Activated T-cell treated with anti-CD3 and anti-CD28 coated beads for 48 hours (primary cell): Measurements from ENCODE around the gene FHAD1.

Experiments used
- DNase-seq: peaks from one replicate; pipeline ENCODE4 v3.0.0-alpha.2; 2020; ENCODE audit warnings: low read depth

Gene FHAD1

DNA sequence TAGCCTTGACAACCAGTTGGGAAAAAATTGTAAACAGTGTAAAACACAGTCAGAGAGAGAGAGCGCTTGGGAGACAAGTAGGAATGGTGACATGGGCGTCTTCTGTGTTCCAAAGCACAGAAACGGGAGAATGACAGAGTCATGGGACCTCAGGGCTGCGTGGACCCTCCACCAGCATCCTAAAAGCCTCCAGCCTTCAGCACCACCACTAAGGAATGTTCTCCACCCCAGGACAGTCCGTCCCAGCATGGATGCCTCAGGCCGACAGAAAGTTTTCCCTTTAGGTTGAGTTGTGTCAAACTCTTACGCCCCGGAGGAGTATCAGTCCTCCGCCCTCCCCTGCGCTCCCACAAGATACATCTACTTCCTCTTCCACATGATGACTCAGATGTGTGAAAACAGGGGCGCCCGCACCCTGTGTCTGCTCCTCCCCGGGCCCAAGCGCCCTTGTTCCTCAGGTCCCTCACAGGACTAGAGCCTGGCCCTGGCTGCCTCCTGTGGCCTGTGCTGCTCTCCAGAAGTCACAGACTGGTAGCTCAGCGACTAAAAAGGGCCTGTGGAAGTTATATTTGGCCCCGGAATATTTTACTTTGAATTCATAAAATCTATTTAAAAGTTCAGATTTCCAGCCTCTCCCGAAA lies 98.8 kb downstream of the FHAD1 start:
- DNase-seq, result peak; percentile 37

DNA sequence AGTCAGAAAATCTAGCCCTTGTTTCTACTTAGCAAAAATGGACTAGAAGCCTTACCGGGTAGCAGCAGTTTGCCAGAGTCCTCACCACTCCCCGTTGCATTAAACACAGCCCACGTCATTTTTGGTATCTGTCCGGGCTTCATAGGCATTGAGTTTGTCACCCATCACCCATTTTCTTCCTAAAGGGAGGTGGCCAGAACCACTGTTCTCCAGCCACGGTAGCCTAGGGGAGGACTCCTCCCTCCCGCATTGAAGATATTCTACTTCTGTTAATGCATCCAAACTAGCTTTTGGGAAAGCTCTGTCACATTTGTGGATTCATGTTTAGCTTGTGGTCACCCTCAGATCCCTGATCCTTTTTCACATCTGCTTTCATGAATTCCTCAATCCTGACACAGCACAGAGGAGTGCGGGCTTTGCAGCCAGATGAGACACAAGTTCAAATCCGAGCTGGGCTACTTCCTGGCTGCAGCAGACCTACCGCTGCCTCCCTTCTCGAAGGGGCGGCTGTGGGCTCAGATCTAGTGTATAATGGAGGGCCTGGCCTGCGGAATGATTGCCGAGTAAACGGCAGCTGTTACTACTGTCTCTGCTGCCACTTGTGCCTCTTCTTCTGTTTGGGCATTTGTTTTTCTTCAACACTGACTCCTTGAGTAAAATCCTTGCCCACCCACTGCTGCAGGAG lies 99.5 kb downstream of the FHAD1 start:
- DNase-seq, result no peak

DNA sequence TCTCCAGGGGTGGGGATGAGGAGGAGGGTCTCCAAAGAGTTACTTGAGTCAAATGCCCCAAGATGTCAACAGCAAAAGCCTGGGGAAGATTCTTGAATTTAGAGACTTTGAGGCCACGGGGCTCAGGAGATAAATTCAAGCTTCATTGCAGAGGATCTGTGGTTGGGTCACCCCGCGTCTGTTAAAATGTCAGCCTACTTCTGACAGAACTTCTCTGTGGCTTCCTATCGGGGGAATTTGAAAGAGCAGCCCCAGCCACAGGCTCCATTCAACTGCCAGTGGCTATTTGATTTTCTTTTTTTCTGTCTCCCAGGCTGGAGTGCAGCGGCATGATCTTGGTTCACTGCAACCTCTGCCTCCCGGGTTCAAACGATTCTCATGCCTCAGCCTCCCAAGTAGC lies 100.2 kb downstream of the FHAD1 start:
- no peak for DNase-seq

DNA sequence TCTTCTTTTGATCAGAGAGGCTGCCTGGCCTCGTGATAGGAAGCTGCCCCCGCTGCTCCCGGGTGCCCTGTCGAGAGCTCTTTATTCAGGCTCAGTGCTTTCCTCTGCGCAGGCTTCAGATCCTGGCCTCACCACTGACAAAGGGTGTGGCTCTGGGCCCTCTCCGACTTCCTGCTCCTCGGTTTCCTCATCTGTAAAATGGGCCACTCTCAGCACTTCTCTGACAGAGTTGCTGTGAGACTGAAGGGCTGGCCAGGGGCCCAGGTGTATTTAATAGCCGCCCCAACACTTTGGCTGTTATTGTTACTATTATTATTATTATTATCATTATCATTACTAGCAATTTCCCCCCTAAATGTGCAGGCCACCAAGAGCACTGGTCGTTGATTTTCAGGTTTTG lies 101.6 kb downstream of the FHAD1 start:
- no peak for DNase-seq

DNA sequence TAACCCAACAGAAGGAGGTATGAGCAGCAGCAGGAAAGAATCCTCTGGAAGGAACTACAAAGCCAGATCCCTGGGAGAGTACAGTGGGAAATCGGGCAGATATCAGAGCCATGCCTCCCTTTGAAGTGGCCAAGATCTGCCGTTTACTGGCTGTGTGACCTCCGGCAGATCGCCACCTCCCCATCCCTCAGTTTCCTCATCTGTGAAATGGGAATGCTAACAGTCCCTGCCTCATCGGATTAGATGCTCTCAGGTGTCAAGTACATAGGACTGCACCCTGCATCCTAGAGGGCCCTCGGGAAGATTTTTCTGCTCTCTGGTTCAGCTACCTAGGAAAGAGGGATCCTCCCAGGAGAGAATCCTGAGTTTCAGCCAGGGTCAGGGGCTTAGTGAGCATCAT lies 102.1 kb downstream of the FHAD1 start:
- no peak for DNase-seq

DNA sequence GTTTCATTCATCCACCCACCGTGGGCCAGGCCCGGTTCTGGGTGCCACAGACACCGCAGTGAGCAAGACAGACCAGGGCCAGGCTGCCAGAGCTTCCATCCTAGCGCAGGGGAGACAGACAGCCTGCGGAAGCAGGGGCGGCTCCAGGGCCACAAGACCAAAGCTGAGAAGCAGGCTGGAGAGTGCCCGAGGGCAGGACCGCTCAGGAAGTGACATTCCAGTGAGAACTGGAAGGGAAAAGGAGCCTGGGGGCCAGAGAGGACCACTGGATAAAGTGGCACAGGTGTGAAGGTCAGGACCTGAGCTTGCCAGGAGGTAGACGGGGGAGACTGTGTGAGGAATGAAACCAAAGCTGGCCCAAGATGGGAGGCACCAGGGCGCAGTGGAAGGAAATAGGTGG lies 103.1 kb downstream of the FHAD1 start:
- DNase-seq, result no peak

DNA sequence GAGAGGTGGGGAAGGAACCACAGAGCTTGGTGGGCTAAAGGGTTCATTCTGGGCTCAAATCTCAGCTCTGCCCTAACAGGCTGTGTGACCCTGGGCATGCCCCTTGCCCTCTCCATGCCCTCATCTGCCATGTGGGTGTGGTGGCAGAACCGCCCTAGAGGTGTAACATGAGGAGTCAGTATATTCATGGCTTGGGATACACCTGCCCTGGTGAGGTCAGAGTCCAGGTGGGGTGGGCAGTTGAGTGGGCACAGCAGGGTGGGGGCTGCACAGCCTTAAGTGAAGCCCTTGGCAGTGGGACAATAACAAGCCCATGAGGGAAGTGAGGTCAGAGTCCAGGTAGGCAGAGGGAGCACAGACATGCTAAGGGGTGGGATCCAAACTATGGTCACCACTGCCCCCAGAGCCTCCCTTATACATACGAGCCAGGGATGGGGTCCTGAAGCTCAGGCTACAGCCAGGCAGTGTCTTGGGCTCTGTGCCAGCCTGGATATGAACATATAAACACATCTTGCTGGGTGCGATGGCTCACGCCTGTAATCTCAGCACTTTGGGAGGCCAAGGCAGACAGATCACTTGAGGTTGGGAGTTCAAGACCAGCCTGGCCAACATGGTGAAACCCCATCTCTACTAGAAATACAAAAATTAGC lies 103.7 kb downstream of the FHAD1 start:
- no peak for DNase-seq

DNA sequence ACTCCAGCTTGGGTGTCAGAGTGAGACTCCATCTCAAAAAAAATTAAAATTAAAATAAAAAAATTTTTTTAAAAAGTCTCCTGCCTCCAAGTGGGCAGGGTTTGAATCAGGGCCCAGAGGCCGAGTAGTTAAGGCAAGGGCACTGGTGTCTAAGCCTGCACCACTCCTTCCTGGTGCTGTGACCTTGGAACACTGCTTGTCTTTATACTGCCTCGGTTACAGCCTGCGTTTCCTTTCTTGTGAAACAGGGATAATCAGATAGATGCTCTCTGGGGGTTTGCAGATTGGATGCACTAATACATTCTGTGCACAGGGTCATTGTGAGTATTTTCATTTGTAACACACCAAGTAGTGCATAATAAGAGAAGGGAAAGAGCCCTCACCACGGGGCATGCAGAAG lies 104.3 kb downstream of the FHAD1 start:
- DNase-seq, result no peak

DNA sequence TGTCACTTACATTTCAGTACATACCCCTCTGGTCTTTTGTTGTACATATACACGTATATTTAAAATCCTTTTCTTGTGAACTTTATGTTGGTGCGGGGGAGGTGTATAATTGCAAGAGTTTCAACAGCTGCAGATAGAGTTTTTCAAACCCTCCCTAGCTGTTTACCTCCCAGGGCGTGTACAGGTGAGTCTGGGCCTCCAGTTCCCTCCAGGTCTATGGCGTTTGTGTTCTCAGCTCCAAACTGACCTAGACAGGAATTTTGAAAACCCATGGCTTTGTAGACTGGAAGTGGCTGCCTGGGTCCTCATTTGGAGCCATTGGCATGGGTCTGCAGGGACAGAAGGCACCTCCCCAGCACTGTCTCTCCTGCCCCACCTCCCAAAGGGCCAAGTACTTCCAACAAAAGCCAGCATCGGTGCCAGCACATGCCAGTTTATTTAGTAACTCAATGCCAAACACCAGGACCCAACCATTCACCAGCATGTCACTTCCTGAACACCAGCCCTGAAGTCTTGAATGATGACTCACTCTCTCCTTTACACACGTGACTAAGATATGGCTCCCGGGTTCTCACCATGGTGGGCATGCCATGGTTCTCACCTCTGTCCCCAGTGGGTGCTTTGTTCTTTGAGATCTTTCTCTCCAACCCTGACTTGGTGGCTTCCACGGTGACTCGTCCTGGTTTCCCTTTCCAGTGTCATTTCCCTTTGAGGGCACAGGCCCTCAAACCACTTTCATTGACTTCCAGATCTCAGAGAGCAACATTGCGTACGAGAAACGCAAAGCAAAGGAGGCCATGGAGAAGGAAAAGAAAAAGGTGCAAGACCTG lies 105.3 kb downstream of the FHAD1 start:
- peak; percentile 41 for DNase-seq

DNA sequence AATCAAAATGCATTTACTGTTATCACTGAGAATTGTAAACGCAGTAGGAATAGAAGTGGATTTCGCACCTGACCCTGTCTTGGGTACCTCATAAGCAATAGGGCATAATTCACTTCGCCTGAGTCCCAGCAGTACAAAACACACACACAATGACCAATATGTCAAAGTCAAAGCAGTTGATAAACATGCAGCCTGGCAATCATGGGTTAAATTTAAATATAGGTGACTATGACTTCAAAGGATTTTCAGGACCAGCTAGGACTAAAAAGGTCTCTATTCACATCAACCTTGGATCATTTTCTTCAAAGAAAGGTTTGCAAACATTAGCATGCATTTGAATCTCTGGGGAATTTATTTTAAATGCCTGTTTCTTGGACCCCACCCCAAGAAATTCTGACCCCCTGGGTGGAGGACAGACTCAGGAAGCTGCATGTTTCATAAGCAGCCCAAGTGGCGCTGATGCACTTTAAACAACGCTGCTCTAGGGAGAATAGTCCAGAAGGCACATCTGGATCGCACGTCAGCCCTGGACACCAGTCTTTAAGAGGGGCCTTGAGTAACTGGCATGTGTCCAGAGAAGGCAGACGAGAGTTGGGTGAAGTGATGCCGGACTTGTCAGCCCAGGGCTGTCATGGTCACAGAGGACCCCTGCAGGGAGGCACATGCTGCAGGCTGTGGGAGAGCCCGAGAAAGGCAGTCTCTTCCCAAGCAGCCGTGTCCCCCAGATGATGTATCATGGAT lies 107.0 kb downstream of the FHAD1 start:
- DNase-seq, result no peak

DNA sequence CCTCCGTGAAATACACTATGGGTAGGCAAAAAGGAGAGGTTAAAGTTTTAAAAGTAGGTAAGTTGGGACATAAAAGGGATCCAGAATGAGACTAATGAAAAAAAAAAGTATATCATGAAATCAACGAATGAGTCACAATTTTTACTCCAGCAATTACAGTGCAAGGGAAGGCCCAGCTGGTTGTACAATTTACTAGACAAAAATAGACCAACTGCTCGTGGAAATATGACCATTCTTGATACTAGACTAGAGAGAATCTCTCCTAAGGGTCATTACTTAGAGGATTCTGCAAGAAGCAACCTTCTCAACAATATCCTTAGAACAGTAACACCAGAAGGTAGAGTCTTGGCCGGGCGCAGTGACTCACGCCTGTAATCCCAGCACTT lies 107.5 kb downstream of the FHAD1 start:
- no peak for DNase-seq

DNA sequence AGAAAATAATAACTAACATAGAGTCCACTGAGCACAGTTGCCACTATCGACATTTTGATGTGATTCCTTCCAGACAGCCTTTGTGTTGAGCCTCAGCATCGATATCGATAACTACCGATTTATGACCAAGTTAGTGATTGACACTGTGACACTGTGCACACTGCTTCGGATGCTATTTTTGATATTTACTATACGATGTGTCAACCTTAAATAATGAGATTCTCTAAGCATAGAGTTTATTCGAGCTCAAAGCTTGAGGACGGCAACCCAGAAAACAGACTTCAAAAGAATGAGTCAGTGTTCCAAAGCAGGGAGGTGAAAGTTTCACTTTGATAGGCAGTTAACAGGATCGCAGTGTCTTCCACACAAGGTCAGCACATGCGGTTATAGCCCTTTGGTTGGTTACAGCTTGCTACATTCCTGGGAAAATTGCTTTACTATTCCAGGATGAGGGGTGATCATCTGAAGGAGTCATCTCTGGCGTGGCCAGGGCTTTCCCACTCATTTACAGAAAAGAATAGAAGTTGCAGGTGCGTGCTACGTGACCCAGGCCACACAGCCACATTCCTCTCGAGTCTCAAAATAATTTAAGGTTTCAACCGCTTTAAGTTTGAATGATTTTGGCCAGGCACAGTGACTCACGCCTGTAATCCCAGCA lies 109.1 kb downstream of the FHAD1 start:
- no peak for DNase-seq

DNA sequence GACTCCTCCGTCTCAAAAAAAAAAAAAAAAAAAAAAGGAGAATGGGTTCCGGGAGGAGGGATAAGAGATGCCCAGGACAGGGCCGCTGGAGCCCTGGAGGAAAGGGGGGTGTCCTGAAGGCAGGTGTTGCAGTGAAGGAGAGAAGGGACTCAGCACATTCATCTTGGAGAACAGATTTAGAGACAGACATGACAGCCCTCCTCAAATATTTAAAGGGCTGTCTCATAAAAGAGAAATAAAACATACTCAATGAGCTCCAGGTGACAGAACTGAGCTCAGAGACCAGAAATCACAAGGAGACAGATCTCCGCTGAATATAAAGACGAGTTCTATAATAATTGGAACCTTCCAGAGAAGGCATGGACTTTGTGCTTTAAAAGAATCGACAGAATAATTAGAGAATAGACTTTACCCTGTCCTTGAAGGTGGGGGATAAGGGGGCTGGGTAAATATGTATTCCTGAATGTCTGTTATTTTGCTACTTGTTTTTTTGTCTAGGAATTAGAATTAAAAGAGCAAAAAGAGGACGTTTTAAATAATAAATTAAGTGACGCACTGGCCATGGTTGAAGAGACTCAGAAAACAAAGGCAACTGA lies 110.7 kb downstream of the FHAD1 start:
- DNase-seq, result no peak

DNA sequence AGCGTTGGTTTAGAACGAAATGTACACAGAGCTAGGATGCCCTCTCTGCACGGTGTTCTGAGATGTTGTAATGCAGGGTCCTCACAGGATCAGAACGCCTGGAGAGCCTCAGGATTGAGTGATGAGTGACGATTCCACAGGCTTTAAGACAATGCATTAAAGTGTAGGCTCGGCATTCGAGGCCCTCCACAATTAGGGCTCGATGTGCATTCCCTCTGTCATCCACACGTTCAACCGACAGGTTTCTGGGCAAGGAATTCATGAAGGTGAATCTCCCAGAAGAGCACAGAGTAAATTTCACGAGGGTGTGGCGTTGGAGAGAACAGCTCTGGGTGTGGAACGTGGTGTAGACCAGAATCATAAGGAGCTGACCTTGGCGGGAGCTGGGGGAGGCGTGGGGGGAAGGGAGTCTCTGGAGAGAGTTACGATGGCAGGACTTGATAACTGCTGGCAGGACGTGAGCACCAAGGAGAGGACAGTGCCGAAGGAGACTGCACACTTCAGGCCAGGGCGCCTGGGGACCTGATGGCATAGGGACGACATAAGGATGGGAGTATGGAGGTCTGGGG lies 111.6 kb downstream of the FHAD1 start:
- DNase-seq, result no peak

DNA sequence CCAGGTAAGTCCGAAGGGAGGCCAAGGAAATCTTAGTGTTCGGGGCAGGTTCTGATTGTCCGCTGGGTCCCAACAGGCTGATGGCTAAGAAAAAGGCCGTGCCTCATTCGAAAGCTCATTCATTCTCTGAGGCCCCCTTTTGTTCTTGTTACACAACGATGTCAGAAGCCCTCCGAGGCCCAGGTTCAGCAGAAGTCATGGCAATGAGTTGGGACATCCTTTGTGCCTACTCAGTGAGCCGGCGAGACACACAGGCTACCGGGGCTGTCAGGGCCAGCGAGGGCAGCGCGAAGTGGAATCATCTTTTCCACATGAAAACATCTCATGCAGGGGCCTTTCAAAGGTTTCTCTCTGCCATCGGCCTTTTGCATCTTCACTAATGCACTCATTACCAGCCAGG lies 113.7 kb downstream of the FHAD1 start:
- no peak for DNase-seq

DNA sequence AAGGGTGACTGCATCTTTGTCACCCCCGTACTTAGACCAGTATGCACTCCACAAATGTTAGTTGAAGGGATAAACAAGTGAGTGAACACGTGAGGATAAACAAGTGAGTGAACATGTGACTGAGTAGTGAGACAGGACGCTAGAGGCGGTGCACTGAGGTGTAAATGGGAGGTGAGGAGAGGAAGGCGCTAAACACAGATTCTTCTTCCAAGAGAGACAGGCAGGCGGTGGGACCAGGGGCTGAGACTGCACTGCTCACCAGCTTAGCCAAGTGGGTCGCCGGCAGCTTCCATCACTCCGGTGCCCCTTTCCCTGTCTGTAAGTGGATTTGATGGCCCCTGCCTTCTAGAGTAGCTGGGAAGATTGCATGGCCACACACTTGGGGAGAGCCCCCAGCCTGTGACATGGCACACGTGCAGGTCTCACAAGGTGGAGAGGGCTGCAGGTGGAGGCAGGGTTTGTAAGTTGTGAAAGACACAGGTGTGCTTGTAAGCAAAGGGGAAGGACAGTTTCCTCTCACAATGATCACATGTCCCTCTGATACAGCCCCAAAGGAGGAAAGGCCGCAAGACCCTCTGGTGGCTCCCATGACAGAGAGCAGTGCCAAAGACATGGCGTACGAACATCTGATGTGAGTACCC lies 115.2 kb downstream of the FHAD1 start:
- no peak for DNase-seq

DNA sequence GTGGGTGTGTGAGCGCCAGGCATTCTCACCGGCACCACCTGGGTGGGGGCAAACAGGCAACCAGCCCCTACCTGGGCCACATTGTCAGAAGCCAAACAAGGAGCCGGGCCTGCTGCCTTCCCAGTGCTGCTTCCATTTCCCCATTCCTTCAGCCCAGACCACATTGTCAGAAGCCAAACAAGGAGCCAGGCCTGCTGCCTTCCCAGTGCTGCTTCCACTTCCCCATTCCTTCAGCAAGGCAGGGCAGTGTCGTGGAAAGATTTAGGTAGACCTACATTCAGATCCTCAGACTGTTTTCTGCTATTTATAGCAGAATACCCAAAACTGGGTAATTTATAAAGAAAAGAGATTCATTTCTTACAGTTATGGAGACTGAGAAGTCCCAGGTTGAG lies 115.7 kb downstream of the FHAD1 start:
- no peak for DNase-seq

DNA sequence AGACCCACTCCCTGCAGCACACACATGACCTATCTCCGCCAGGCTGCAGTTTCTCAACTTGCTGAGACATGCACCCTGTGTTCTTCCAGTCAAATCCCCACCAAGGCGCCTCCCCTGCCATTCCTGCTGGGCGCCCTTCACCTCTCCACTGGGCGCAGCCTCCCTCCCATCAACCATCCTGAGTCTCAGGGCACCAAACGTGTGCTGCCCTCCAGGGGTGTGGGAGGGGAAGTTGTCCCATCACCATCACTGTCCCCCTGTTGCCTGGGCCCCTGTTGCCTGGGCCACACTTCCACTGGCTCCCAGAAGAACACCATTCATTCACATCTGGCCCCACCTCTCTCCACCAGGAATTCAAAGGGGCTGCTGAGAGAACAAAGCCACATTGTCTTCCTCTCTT lies 117.7 kb downstream of the FHAD1 start:
- no peak for DNase-seq

DNA sequence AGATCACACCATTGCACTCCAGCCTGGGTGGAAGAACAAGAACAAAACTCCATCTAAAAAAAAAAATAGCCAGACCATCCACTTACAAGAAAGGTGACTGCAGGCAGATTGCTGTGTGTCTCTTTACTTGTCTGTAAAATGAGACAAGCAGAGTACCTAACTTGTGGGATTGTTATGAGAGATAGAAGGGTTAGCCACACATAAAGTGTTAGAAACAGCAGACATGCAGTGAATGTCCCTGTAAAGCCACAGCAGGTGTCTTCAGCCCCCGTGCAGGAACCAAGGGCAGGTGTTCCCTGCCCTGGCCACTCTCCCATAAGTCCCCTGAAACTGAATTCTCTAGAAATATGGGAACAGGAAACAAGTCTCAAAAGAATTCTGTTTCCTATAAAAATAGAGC lies 121.9 kb downstream of the FHAD1 start:
- DNase-seq, result no peak

DNA sequence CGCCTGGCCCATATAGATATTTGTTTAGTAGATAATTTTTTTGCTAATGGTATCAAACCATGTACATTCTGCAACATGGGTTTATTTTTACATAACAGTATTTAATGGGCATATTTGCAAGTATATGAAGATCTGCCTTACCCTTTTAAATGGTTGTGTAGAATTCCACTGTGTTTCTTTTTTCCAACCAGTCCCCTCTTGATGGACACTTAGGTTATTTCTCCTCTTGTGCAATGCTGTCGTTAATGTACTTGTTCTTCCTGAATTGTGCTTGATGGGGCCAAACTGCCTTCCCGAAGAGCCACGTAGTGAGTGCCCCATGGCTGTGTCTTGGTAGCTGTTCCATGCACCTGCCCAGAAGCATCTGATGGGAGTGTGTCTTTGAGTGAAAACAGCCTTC lies 123.2 kb downstream of the FHAD1 start:
- no peak for DNase-seq
